GM21360 (cell line): ENCODE data around the gene NUP153.

ENCODE experiments used
- ATAC-seq: cut with Tn5 transposase; IDR thresholded peaks from one replicate; pipeline ENCODE4 v1.9.1; 2021; ENCODE audit warnings: mild to moderate bottlenecking, moderate library complexity; ENCODE audit not compliant: unreplicated experiment

Gene NUP153

DNA sequence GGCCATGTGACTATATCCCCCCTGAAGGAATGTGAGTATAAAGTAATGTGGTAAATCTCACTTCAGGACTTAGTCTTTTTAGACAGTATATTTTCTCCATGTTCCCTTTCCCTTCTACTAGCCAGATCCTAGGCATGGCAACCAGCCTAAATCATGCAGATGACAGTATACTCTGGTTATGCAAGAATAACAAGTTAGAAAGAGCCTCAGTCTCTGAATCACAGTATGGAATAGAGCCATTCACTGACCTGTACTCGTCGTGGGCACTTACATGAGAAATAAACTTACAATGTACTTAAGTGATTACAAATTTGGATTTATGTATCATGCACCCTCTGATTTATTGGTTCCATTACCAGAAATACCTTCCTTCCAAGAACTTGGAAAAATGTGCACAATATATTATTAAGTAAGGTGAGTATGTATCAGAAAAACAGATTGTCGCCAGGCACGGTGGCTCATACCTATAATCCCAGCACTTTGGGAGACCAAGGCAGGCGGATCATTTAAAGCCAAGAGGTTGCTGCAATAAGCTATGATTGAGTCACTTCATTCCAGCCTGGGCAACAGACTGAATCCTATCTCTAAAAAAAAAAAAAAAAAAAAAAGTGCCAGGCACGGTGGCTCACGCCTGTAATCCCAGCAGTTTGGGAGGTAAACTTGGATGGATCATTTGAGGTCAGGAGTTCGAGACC is 131.7 kb downstream of the NUP153 start:
- ATAC-seq = no peak

DNA sequence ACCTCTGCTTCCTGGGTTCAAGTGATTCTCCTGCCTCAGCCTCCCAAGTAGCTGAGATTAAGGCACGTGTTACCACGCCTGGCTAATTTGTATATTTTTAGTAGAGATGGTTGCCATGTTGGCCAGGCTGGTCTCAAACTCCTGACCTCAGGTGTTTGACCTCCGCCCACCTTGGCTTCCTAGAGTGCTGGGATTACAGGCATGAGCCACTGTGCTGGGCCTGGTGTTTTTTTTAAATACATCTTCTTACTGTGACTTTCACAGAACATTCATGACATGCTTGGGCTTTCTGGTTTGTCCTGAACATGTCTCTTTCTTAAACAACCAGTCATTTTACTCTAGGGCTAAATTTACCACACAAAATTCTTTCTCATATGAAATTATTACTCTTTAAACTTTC is 141.3 kb downstream of the NUP153 start:
- no peak for ATAC-seq
